Measurements from ENCODE around the gene FMNL1.
A peak's percentile ranks its signal among the peaks of the same experiment; 100 is the strongest.

The FMNL1 gene

GRCh38 chr17:45223539-45224528, 2.1 kb downstream of the FMNL1 start:
- DNase-seq = no peak

- no peak for DNase-seq
Observed at GRCh38 chr17:45224671-45225050, 3.0 kb downstream of the FMNL1 start.

GRCh38 chr17:45225051-45225700, 3.5 kb downstream of the FMNL1 start:
- peak; percentile 12 for DNase-seq

- DNase-seq = no peak
Observed at GRCh38 chr17:45225964-45226530, 4.4 kb downstream of the FMNL1 start.

- no peak for DNase-seq
Observed at GRCh38 chr17:45226576-45226975, 4.9 kb downstream of the FMNL1 start.

- no peak for DNase-seq
Observed at GRCh38 chr17:45227101-45227925, 5.6 kb downstream of the FMNL1 start.

GRCh38 chr17:45227926-45228762, 6.5 kb downstream of the FMNL1 start:
- DNase-seq = peak; percentile 50

GRCh38 chr17:45228763-45229539, 7.3 kb downstream of the FMNL1 start:
- no peak for DNase-seq

GRCh38 chr17:45229681-45230409, 8.2 kb downstream of the FMNL1 start:
- DNase-seq = no peak

GRCh38 chr17:45230410-45230786, 8.7 kb downstream of the FMNL1 start:
- no peak for DNase-seq

- no peak for DNase-seq
Observed at GRCh38 chr17:45230787-45231480, 9.2 kb downstream of the FMNL1 start.

GRCh38 chr17:45231481-45232116, 9.9 kb downstream of the FMNL1 start:
- DNase-seq = no peak

- no peak for DNase-seq
Observed at GRCh38 chr17:45232514-45233422, 11.1 kb downstream of the FMNL1 start.

- DNase-seq = no peak
Observed at GRCh38 chr17:45233423-45233924, 11.8 kb downstream of the FMNL1 start.

- DNase-seq = peak; percentile 29
Observed at GRCh38 chr17:45234641-45235415, 13.1 kb downstream of the FMNL1 start.

GRCh38 chr17:45235416-45236281, 14.0 kb downstream of the FMNL1 start:
- DNase-seq = peak; percentile 84

Measured in NCI-H1694 (cell line).